OCI-LY7 (cell line): ENCODE measurements around the gene SUMF2. TPM values are rescaled to one million over a fixed set of nuclear protein-coding genes. Genes with fewer than 3 reads are reported as not detected.
"Not testable (repeated sequence)": the region's sequence is repeated elsewhere in the genome, so short reads cannot be mapped to it uniquely, and the experiment has no call there.

Experiments
- BruUV-seq: library from RNA; stranded (reverse); fragments of 400-500 nt; replicated peaks from 2 replicates; lab custom pipeline; 2021; lab: Mats Ljungman, UMichigan
- CTCF ChIA-PET: fragments of 300-600 bp; sonication (Branson Sonifier 250); formaldehyde crosslinking; loops from one replicate; lab custom pipeline; 2022; ENCODE audit warnings: antibody characterized with exemption; ENCODE audit not compliant: unreplicated experiment; lab: Charles Lee
- POLR2A ChIA-PET: fragments of 300-600 bp; sonication (Branson Sonifier 250); formaldehyde crosslinking; loops from one replicate; lab custom pipeline; 2022; ENCODE audit warnings: antibody characterized with exemption; lab: Charles Lee
- DNase-seq: peaks from one replicate; pipeline ENCODE4 v3.0.0-alpha.2; 2015; ENCODE audit warnings: low spot score
- H2AFZ ChIP-seq: fragments of 200-600 bp; sonication (generic), shearing (Covaris generic); 2 replicates; pipeline ENCODE4 v1.6.1; 2014; ENCODE audit warnings: mild to moderate bottlenecking, antibody characterized with exemption, low read length, moderate library complexity
- H3K27ac ChIP-seq: fragments of 200-600 bp; sonication (generic); 2 replicates; pipeline ENCODE4 v1.5.1; 2014; ENCODE audit warnings: mixed run types, low read depth, mild to moderate bottlenecking, moderate library complexity, low read length, inconsistent platforms; ENCODE audit not compliant: poor library complexity, severe bottlenecking
- H3K36me3 ChIP-seq: fragments of 200-600 bp; sonication (generic); 2 replicates; pipeline ENCODE4 v1.6.1; 2014; ENCODE audit warnings: mild to moderate bottlenecking, antibody characterized with exemption, low read length, moderate library complexity, mixed read lengths; ENCODE audit not compliant: insufficient read depth
- H3K4me1 ChIP-seq: fragments of 200-600 bp; sonication (generic); 2 replicates; pipeline ENCODE4 v1.5.1; 2014; ENCODE audit warnings: mild to moderate bottlenecking, low read length; ENCODE audit not compliant: insufficient read depth, poor library complexity, severe bottlenecking
- H3K4me2 ChIP-seq: fragments of 200-600 bp; sonication (generic); 2 replicates; pipeline ENCODE4 v1.6.1; 2014; ENCODE audit warnings: mild to moderate bottlenecking, low read length
- H3K4me3 ChIP-seq: fragments of 200-600 bp; sonication (generic); 2 replicates; pipeline ENCODE4 v1.5.1; 2014; ENCODE audit warnings: mild to moderate bottlenecking, low read depth, low read length; ENCODE audit not compliant: poor library complexity, severe bottlenecking
- H3K79me2 ChIP-seq: fragments of 200-600 bp; sonication (generic); 2 replicates; pipeline ENCODE4 v1.6.1; 2016; ENCODE audit warnings: low read depth, mild to moderate bottlenecking, low read length, moderate library complexity, mixed read lengths; ENCODE audit not compliant: insufficient read depth
- H3K9me2 ChIP-seq: fragments of 200-600 bp; sonication (generic); 2 replicates; pipeline ENCODE4 v1.6.1; 2016; ENCODE audit warnings: mild to moderate bottlenecking, low read length, mixed read lengths; ENCODE audit not compliant: insufficient read depth
- H3K9me3 ChIP-seq: fragments of 200-600 bp; sonication (generic); 2 replicates; pipeline ENCODE4 v1.6.1; 2014; ENCODE audit warnings: mild to moderate bottlenecking, mixed run types, low read length, mixed read lengths
- H4K20me1 ChIP-seq: fragments of 200-600 bp; sonication (generic); 2 replicates; pipeline ENCODE4 v1.6.1; 2014; ENCODE audit warnings: mild to moderate bottlenecking, antibody characterized with exemption, low read length, moderate library complexity, mixed read lengths; ENCODE audit not compliant: insufficient read depth
- CTCF ChIP-seq: fragments of 200-600 bp; sonication (generic); conservative IDR thresholded peaks from 2 replicates; pipeline ENCODE4 v1.5.1; 2014; ENCODE audit warnings: mild to moderate bottlenecking, antibody characterized with exemption, low read length, moderate library complexity, mixed read lengths
- EZH2phosphoT487 ChIP-seq: fragments of 200-600 bp; sonication (generic); IDR thresholded peaks from 2 replicates; pipeline ENCODE4 v1.6.1; 2018; ENCODE audit warnings: low read depth, borderline replicate concordance, mild to moderate bottlenecking, mixed run types, antibody characterized with exemption, low read length, moderate library complexity, mixed read lengths
- intact Hi-C: fragments of 100-400 bp; cut with micrococcal nuclease; formaldehyde crosslinking; loops from one replicate; pipeline ENCODE4 v1.10.0; 2022; ENCODE audit not compliant: unreplicated experiment
- total RNA-seq, 2 experiments: library from RNA; depleted of rRNA in 1 of 2; stranded (reverse); fragments of >200 nt in 1 of 2; shearing (Covaris generic) in 1 of 2; gene quantifications; 2 replicates each; pipeline ENCODE4 v1.2.3, GENCODE V29; 2014 to 2022

The SUMF2 gene
- total RNA-seq, 2 experiments from 2014 or later: 60.8 to 107 TPM

- no peak overlapping the region for H3K4me2 ChIP-seq
- no peaks in the 10 kb centered on the region for H3K4me1 ChIP-seq
- H3K36me3 ChIP-seq: no peaks in the 10 kb centered on the region
- POLR2A ChIA-PET: interaction anchor here (1.1 kb wide), 1 partner anchor 33 kb away, joined by 3 read pairs; no protein-coding TSS in a partner anchor
- CTCF ChIA-PET: interaction anchor here (0.6 kb wide), 1 partner anchor 79 kb away, joined by 4 read pairs; no protein-coding TSS in a partner anchor
- H3K27ac ChIP-seq: no peak overlapping the region
- TF ChIP-seq CTCF (no peak), EZH2phosphoT487 (no peak)
- H3K9me3 ChIP-seq: no peaks in the 10 kb centered on the region
- no peaks in the 10 kb centered on the region for H4K20me1 ChIP-seq
- H3K4me3 ChIP-seq: no peak overlapping the region
- no TSS peak for BruUV-seq
- intact Hi-C loops: no loop called here
- H3K9me2 ChIP-seq: no peaks in the 10 kb centered on the region
- DNase-seq: no peak
- H2AFZ ChIP-seq: no peak overlapping the region
- H3K79me2 ChIP-seq: no peaks in the 10 kb centered on the region
Observed at GRCh38 chr7:56087445-56087844, 23.4 kb downstream of the SUMF2 start.

- Histone ChIP-seq H3K4me3 (no peak overlapping the region), H3K79me2 (no peaks in the 10 kb centered on the region), H3K4me2 (no peak overlapping the region), H3K9me2 (no peaks in the 10 kb centered on the region), H3K9me3 (no peaks in the 10 kb centered on the region), H3K27ac (no peak overlapping the region), H3K4me1 (no peaks in the 10 kb centered on the region), H4K20me1 (no peaks in the 10 kb centered on the region), H3K36me3 (peaks cover 5% of the 10 kb centered on the region), H2AFZ (no peak overlapping the region)
- no peak for DNase-seq
- TF ChIP-seq CTCF: no peak
- CTCF ChIA-PET: no interaction called here
- intact Hi-C loops: no loop called here
- POLR2A ChIA-PET: no interaction called here
- BruUV-seq: no TSS peak
Observed at GRCh38 chr7:56091591-56091990, 27.5 kb downstream of the SUMF2 start.

DNA sequence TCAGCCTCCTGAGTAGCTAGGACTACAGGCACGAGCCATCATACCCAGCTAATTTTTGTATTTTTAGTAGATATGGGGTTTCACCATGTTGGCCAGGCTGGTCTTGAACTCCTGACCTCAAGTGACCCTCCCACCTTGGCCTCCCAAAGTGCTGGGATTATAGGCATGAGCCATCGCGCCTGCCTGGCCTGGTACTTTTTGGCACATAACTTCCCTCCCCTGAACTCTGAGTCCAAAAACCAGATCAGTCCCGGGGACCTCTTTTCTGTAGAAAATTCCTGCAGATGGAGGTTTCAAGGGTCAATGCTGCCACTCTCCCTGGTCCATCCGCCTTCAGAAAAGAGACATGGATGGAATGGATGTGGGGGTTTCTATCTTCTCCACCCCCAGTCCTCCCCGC is 28.3 kb downstream of the SUMF2 start:
- H2AFZ ChIP-seq, H3K9me2 ChIP-seq, H3K4me3 ChIP-seq, H3K4me1 ChIP-seq, H4K20me1 ChIP-seq, intact Hi-C loops, H3K4me2 ChIP-seq, DNase-seq, H3K79me2 ChIP-seq, H3K9me3 ChIP-seq, H3K36me3 ChIP-seq, BruUV-seq, H3K27ac ChIP-seq, CTCF ChIA-PET, POLR2A ChIA-PET: not testable (repeated sequence)
